Transverse colon (tissue), 4 donors: Measurements from ENCODE around the gene PON3.

Experiments used
- CTCF ChIP-seq, 5 experiments: fragments of 200-600 bp in 3 of 5; fragments of 450-650 bp in 2 of 5; sonication (generic) in 3 of 5; IDR thresholded peaks; 1 replicate in 2 of 5; 2 replicates in 3 of 5; pipeline ENCODE4 v1.5.1; 2016 to 2017; ENCODE audit warnings: antibody characterized with exemption in 5 of 5, inconsistent platforms in 3 of 5, mild to moderate bottlenecking in 2 of 5, moderate library complexity in 1 of 5
- EP300 ChIP-seq: sonication (generic); formaldehyde crosslinking; IDR thresholded peaks from one replicate; pipeline ENCODE4 v1.6.1; 2017; ENCODE audit warnings: antibody characterized with exemption, low read depth
- POLR2A ChIP-seq: fragments of 450-650 bp; IDR thresholded peaks from one replicate; pipeline ENCODE4 v1.6.1; 2016; ENCODE audit warnings: antibody characterized with exemption, mild to moderate bottlenecking, moderate library complexity
- POLR2AphosphoS5 ChIP-seq, 3 donors: sonication (generic); formaldehyde crosslinking; IDR thresholded peaks; one replicate each; pipeline ENCODE4 v1.6.1; 2016; ENCODE audit warnings: antibody characterized with exemption in 3 of 3

DNA sequence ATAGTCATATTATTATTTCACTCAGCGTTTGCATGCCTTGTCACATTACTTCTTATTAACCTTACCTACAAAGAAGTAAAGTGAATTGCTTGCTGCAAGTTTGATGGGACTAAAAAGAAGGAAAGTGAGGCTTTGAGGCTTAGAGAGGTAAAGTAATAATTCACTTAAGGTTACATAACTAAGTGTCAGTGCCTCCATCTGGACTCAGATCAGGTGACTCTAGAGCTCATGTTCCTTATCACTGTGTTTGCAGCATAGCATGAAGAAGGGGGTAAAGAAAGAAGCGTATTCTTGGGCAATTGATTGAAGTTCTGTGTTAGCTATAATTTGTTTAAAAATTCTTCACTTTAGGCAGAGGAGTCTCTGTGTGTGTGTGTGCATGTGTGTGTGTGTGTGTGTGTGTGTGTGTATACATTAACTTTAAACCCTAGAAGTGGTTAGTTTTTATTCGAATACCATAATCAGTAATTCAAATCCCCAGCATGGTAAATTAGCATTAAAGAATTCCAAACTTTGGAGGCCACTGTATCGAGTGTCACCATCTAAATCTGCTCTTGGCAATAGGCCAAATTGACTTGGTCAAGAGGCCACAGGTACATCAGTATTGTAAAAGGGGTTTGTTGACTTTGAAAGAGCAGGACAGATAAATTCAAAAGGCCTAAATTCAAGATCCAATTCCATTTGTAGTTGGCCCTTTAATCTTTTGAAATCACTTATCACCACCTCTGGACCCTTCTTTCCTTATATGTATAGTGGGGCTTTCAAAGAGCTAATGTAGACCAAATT lies 2.2 kb upstream of the PON3 start:
- no peak for TF ChIP-seq CTCF (IDR thresholded peaks at IDR 0.05)
- TF ChIP-seq POLR2A, result no peak
- TF ChIP-seq EP300, result no peak
- TF ChIP-seq POLR2AphosphoS5 (IDR thresholded peaks at IDR 0.05), result no peak
